MV-4-11 (cell line): ENCODE results near the gene CPNE7.

Experiments used
- DNase-seq: peaks from one replicate; lab custom pipeline; 2025; lab: John Stamatoyannopoulos, UW

Gene CPNE7

GRCh38 chr16:89602952-89603590, 27.5 kb downstream of the CPNE7 start:
- DNase-seq: no peak

GRCh38 chr16:89604764-89605163, 29.2 kb downstream of the CPNE7 start:
- DNase-seq: no peak

- DNase-seq: no peak
These were observed 29.8 kb downstream of the CPNE7 start for GRCh38 chr16:89605186-89605970.

GRCh38 chr16:89606006-89606405, 30.4 kb downstream of the CPNE7 start:
- no peak for DNase-seq

GRCh38 chr16:89607453-89607852, 31.9 kb downstream of the CPNE7 start:
- DNase-seq: no peak

GRCh38 chr16:89607937-89608740, 32.6 kb downstream of the CPNE7 start:
- no peak for DNase-seq

GRCh38 chr16:89610108-89610453, 34.5 kb downstream of the CPNE7 start:
- DNase-seq: no peak

GRCh38 chr16:89612415-89613166, 37.0 kb downstream of the CPNE7 start:
- no peak for DNase-seq

- DNase-seq: peak; percentile 12
These were observed 37.8 kb downstream of the CPNE7 start, which contains the start of gene DPEP1 for GRCh38 chr16:89613231-89613953. Gene DPEP1 (plus strand): TSS chr16:89613642. CDS start chr16:89630411, 16,769 bp downstream.

GRCh38 chr16:89613954-89614459, 38.4 kb downstream of the CPNE7 start:
- no peak for DNase-seq

GRCh38 chr16:89615176-89615575, 39.6 kb downstream of the CPNE7 start:
- DNase-seq: no peak

GRCh38 chr16:89615596-89616090, 40.1 kb downstream of the CPNE7 start:
- DNase-seq: no peak

GRCh38 chr16:89616623-89617022, 41.1 kb downstream of the CPNE7 start:
- no peak for DNase-seq

- DNase-seq: no peak
These were observed 41.5 kb downstream of the CPNE7 start for GRCh38 chr16:89617036-89617435.

- DNase-seq: peak; percentile 17
These were observed 42.8 kb downstream of the CPNE7 start for GRCh38 chr16:89618109-89618998.

- DNase-seq: no peak
These were observed 44.3 kb downstream of the CPNE7 start for GRCh38 chr16:89619840-89620239.

GRCh38 chr16:89620406-89620841, 44.9 kb downstream of the CPNE7 start:
- DNase-seq: no peak

GRCh38 chr16:89621136-89621697, 45.7 kb downstream of the CPNE7 start:
- no peak for DNase-seq

GRCh38 chr16:89621698-89622409, 46.3 kb downstream of the CPNE7 start:
- no peak for DNase-seq
